GM18499 (cell line): ENCODE data around the gene GSDME.

Experiments
- ATAC-seq: cut with Tn5 transposase; IDR thresholded peaks from one replicate; pipeline ENCODE4 v1.9.1; 2021; ENCODE audit warnings: moderate number of reproducible peaks; ENCODE audit not compliant: insufficient read depth, unreplicated experiment

The GSDME gene

DNA sequence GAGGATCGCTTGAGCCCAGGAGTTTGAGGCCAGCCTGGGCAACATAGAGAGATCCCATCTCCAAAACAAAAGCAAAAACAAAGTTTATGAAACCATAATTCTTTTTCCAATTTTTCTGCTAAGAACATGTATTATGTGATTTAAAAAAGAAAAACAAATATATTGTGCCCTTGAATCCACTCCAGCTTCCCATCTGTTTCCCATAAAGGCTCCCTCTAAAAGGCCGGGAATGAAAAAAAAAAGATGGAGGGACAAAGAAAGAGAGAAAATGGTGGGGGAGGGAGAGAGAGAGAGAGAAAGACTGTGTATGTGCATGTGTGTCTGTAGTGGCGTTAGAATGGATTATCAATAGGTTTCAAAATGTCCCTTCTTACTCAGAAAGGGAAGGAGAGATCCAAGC is 20.5 kb upstream of the GSDME start:
- no peak for ATAC-seq

DNA sequence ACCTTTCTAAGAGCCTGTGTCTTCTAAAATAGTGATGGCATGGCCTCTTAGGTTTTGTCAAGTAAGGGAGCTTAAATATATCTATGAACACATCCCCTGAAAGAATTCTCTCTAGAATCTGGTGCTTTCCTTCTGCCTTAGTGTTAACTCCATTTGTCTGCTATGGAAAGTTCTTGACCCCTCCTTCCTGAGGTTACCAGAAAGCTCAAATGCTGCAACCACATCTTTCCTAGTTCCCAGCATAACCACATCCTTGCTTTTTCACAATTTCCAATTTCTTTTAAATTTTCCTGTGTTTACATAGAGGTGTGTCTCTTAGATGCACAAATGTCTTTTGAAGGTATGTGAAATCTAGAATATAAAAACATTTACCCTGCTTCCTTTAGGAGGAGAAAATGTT is 16.4 kb upstream of the GSDME start:
- no peak for ATAC-seq

DNA sequence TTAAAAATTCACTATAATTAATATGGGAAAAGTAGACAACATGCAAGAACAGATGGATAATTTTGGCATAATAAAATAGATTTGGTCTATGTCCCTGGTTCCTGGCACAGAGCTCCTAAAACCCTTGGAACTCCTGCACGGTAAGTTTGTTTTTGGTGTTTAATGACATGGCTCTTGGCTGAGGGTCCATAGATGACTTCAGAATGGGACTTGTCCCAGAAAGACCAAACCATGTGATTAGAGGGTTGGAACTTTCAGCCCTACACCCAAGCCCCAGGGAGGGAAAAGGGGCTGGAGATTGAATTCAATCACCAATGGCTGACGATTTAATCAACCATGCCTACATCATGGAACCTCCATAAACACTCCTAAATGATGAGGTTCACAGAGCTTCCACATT is 12.6 kb upstream of the GSDME start:
- ATAC-seq: no peak

DNA sequence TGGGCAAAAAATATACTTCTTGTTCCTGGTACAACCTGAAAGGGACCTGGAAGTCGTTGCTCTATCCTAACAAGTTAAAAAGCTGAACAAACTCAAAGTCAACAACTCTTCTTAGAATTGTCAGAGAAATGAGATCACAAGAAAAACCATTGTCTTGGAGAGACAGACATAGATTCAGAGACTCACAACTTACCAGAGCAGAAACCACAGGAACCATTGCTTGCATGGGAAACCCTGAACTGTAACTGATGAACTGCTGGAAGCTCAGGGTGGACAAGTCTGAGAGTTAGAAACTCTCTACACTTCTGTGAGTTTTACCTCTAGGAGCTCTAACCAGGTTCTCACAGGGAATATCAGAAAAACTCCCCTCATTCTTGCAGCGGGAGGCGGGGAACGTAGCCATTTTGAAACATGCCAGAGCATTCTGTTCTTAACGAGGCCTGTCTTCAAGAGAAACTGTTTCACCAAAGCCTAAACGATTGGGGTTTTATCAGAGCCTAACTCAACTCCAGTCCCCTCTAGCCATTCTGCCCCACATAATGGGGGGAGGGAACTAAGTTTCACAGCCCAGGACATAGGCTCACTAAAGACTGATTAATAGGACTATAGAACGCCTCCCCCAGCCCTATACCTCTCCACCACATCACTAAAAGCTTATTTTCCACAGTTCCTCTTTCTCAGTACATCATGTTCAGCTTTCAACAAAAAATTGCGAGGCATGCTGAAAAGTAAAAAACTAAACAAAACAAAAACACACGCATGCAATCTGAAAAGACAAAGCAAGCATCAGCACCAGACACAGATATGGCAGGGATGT is 12.0 kb upstream of the GSDME start:
- ATAC-seq: no peak

DNA sequence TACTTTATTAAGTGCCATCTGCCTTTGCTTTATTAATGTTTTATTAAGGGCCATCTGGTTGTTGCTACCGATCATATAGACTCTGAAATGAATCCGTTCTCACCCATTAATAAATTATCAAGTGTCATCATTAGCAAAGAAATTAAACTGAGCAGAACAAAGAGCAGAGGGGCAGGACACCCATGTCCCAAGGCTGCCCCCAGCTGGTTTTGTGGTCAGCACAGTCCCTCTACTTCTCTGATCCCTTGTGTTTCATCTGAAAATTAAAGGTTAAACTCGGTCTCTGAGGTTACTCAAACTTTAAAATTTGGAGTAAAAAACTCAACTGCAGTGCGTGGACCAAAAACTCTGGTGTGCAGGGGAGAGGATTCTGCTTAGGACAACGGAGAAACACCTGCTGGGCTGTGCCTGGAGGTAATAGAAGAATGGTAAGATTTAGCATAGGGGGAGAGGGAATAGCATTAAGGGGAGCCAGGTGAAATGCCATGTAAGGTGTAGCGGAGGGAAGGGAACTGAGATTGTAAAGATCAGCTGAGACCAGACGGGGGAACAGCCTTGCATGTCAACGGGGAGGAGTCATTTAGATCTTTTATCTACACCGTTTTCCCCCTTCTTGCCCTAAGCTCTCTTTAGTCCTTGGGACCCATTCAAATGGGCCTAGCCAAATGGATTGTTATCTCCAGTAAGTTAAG is 10.8 kb upstream of the GSDME start:
- ATAC-seq: no peak

DNA sequence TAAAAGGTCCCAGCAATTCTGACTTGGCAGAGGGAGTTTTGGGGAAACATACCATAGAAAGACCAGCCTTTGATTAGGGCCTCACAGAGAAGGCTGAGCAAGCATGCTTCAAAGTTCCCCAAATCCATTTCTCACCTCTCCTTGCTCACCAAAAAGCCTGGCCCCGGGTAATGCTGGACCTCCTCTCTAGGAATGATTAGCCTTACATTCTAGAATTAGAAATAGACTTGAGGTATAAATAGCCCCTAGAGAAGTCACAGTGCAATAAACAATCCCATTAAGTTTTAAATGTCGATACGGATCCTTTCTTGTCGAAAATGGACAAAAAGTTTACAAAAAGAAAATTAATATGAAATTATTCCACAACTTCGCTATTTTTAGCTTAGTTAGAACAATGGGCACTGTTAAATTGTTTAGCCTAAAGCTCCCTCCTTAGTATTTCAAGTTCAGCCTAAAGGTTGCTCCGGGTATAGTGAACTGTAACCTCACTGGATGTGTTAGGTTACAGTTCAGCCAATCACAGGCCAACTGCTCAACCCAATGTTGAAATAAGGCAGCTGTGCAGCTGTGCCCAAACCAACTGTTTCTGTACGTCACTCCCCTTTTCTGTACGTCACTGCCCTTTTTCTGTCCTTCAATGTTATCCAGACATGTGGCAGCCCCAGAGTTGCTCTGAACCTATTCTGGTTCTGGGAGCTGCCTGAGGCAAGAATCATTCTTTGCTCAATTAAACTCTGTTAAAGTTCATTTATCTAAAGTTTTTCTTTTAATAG is 7.9 kb upstream of the GSDME start:
- ATAC-seq: no peak

DNA sequence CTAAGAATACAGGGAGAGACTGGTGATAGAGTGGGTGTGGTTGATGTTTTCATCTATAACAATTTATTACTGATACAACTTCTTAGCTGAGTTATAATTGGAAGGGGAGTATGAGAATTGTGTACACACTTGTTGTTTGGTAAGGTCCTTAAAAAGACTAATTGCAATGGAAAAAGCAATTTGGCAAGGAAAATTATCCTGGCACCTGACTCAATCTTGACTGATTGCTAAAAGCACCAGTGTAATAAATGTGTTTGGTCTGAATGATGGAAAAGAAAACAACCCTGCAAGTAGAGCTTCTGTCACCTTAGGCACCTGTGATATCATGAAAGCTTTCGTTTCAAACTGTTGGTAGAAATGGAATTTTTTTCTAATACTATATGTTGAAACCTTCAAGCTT is 6.7 kb upstream of the GSDME start:
- no peak for ATAC-seq

DNA sequence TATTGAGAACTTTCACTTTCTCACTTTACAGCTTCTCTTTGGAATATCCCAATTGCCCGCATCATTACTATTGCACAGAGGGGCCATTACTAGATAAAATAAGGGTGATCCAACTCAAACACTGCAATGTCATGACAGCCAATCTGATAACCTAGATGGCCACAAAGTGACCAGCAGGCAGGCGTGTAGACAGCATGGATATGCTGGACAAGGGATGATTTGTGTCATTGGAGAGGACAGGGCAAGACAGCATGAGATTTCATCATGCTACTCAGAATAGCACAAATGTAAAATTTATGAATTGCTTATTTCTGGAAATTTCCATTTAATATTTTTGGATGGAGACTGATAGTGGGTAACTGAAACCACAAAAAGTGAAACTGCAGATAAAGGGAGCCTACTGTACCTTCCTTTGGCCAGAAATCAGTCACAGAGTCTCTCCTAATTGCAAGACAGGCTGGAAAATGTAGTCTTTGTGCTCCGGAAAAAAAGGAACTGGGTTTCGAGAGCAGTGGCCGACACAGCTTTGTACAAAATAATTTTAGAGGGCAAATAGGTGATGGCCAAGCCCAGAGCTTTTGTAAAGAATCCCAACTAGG is 6.1 kb upstream of the GSDME start:
- ATAC-seq: no peak

DNA sequence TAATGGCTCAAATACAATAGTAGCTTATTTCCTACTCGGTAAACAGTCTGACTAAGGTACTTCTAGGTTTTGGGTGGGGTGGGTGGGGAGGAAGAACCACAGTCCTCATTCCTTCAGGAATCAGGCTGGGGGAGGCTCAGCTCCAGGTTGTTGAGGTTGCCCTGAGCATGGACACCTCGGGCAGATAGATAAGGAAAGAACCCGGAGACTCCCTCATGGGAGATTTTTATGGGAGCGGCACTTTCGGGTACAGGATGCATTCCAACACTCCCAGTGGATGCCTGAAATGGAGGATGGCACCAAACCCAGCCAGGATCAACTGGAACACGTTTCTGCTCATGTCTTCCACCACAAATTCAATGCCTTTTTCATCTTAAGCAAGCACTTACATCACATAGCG is 5.5 kb upstream of the GSDME start:
- ATAC-seq: no peak

DNA sequence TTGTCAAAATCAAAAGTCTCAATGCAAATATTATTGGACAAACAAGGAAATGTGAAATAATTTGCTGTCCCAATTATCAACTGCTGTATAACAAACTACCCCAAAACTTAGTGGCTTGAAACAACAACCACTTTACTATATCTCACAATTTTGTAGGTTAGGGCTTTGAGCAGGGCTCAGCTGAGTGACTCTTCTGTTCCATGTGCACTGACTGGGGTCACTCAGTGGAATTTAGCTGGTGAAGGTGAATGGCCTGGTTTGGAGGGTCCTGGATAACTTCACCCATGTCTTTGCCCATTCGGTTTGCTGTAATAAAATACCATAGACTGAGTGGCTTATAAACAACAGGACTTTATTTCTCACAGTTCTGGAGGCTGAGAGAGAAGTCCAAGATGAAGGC is 3.7 kb upstream of the GSDME start:
- ATAC-seq: no peak

DNA sequence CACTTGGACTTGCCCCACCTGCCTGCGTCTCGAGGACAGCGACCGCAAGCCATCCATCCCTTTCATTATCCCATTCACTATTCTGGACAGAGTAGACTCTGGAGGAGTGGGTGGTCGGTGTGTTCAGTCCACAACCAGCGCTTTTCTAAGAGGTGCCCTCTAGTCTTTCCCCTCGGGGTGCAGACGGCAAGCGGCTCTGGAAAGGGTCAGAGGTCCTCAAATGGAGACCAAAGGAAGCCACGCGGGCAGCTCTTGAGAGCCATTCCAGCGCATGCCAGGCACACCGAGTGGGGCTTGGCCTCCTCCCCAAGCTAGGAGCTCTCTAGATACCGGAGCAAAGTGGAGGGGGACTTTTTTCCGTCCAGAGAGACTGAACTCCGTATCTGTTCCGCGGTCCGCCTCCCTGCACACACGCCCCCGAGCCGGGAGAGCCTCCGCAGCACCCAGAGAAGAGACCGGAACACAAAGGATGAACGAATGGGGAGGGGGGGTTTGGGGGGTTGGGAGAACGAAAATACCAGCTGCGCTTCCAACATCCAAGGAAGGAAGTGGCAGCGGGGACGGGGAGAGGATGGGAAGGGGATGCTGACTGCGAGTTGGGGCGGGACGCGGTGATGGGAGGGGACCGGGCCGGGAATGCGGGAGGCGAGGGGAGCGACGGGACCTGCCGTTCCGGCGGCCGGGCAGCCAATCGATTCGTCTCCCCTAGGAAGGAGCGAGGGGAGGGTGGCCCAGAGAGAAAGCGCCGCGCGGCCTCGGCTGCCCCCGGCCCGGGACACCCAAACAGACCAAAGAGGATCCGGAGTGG is 515 bp downstream of the GSDME start:
- ATAC-seq: no peak

DNA sequence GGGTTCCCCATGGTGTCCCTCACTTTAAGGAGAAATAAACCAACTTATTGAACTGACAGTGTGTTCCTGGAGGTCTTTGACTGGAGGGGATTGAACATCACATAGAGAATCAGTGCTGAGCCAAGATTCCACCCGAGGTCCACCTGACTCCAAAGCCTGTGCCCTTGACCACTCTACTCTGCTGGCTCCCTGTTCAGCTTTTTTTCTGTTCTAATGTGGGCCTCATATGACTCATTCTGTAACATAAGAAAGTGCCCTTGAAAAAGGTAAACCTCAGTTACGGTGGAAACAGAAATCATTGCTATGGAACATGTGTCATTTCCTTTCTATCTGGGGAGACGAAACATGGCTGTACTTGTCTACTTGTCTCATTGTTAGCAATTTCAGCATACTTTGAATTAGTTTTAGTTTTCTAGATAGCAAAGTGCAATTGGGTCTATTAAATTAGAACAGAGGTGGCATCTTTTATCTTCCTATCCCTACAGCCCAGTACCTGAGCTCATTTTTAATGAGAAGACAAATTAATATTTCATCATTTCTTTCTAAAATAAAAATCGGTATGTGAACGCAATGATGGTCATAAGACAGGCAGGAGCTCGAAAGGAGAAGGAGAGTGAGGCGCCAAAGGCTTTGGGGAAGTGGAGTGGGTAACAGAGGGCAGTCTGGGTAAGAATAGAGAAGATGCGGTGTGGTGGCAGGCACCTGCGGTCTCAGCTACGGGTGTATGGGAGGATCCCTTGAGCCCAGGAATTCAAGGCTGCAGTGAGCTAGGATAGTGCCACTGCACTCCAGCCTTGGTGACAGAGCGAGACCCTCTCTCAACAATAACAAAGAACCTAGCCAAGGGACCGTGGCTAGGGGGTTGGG is 1.5 kb downstream of the GSDME start:
- peak; percentile 81 for ATAC-seq

DNA sequence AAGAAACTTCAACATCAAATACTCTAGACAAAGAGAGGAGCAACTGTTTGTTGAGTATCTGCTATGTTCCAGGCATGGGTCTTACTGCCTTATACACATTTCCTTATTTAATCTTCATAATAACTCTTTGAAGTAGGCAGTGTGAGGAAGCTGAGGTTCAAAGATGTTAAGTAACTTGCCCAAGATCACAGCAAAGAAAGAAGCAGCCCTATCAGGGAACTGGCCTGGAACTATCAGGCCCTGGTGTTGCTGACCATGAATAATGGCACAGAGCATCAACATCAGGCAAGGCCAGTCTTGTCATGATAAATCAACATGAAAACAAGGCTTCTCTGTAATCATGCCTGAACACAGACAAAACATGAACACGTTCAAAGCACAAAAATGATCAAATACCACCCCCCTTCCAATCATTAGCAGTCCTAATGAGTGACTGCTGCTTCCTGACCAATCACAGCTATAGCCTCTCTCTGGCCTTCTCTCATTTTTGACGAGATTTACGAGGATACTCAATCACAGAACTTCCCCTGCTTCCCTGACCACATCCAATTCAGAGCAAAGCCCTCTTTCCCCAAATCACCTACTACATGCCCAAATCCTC is 2.3 kb downstream of the GSDME start:
- ATAC-seq: peak; percentile 0

DNA sequence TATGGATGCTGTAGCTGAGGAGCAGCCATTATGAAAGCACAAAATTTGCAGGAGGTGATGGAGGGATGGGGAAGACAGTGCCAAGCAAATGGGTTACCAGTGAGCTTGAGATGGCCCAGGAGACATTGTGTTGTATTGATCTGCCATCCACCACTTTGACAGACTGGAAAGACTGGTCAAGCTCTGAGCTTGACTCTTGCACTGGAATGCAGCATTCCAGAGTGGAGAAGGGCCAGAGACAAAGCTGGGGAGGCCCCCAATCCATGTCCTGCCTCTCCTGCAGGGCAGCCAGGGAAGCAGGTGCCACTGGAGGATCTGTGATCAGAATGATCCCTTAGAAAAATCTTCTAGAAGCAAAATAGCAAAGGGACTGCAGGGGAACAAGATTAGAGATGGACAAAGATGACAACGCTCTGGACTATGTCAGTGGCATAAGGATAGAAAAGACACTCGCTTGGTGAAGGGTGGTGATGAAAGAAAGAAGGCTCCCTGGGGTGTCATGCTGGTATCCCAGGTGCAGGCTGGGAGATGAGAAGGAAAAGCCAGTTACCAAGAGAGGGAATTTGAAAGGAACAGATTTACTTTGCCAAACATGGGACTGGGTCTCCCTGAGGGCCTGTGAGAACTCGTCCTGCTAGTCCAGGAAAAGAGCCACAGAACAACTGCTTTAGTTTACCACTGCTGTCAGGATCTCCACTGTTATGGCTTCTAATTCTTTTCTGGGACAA is 5.0 kb downstream of the GSDME start:
- ATAC-seq: no peak

DNA sequence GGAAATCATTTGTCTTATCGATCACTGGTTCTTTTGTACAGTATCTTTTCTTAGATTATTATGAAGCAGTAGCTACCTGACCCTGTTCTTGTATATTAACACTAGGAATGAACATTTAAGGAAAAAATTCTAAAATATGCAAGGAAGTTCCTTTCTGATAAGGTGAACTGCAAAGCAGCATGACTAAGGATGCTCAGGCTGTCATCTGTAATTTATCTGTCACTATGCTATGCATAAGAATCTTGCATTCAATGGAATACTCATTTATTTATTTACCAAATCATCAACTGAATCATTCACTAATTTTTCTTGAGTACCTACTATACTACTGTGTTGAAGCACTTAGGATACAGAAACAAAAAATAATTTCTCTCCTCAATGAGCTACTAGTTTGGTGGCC is 5.8 kb downstream of the GSDME start:
- no peak for ATAC-seq

DNA sequence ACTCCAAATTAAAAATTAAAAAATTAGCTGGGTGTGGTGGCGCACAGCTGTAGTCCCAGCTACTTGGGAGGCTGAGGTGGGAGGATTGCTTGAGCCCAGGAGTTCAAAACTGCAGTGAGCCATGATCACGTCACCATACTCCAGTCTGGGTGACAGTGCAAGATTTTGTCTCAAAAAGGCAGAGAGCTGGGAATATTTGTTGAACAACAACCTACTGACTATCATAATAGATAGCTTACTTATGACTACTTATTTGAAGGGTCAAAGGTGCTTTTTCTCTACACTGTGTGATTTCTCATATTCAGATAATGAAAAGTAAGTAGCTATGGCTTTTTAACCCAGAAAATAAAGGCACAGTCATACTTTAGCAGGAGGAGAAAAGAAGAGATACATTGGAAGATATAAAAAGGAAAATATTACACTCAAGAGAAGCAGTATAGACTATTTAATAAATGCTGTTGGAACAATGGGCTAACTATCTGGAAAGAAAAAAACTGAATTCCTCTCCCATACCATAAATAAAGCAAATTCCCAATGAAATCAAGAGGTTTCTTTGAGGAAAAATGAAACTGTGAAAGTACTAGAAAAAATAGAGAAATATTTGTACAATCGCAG is 6.7 kb downstream of the GSDME start:
- no peak for ATAC-seq

DNA sequence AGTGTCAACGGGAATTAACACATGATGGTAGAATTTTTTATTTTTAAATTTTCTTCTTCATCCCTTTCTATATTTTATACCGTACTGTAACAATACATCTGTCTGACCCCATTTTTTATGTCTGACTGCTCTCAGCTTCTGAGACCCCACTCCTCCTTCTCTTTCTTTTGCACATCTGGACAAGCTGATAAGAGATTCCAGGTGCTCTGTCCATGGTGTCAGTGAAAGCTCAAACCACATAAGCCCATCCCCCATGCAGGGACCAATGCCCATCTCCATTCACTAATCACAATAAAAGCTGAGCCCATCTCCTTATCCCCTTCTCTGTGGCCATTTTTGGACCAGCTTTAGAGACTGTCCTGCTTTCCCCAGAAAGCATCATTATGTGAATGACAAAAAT is 8.7 kb downstream of the GSDME start:
- no peak for ATAC-seq

DNA sequence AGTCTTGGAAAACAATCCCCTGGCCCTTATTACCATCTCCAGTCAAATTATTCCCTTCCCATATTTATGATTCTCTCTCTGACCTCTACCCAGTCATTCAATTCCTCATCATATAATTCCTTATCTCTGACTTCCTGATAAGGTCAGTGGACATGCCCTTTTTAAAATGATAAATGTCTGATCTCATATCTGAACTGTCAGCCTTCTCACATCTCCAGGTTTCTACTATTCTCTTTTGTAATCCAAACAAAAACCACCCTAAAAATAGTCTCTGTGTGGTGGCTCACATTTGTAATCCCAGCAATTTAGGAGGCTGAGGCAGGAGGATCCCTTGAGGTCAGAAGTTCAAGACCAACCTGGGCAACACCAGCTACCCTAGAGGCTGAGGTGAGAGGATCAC is 11.9 kb downstream of the GSDME start:
- no peak for ATAC-seq
